K562 (cell line): ENCODE measurements around the gene CMIP. TPM values are rescaled to one million over a fixed set of nuclear protein-coding genes. Genes with fewer than 3 reads are reported as not detected.

Source experiments
- ATAC-seq: fragments of 200-7000 bp; cut with Tn5 transposase; 3 replicates; pipeline ENCODE4 v1.9.1; 2020; ENCODE audit warnings: moderate library complexity
- BruUV-seq: library from RNA; stranded (reverse); fragments of 400-500 nt; replicated peaks from 2 replicates; lab custom pipeline; 2021; lab: Mats Ljungman, UMichigan
- CTCF ChIA-PET: fragments of 300-600 bp; formaldehyde crosslinking; extraction: SDS; loops from one replicate; lab custom pipeline; 2021; ENCODE audit warnings: low intra/inter-chr PET ratio; lab: Yijun Ruan, JAX
- POLR2A ChIA-PET: fragments of 300-600, 350-650 bp; sonication (Branson Sonifier 250); formaldehyde crosslinking; extraction: SDS; loops from one replicate; lab custom pipeline; 2021; ENCODE audit warnings: antibody characterized with exemption, inconsistent platforms; lab: Yijun Ruan, JAX
- DNase-seq, 4 experiments: peaks; one replicate each; pipeline versions ENCODE4 v3.0.0 to v3.0.0-alpha.2; 2011 to 2018; ENCODE audit warnings: low spot score in 3 of 4, mixed read lengths in 3 of 4; ENCODE audit errors: extremely low read depth in 1 of 4
- FAIRE-seq: peaks from 2 replicates; lab custom pipeline; 2011; peaks lifted over from hg19 to GRCh38; lab: Jason Lieb, UNC
- H2AFZ ChIP-seq: 2 replicates; pipeline ENCODE4 v1.6.0; 2011; ENCODE audit warnings: low read depth, low read length, control low read depth, inconsistent platforms
- H3K27ac ChIP-seq: fragments of 200-600 bp; 3 replicates; pipeline ENCODE4 v1.8.0; 2011; ENCODE audit warnings: low read depth, mild to moderate bottlenecking, control low read depth, inconsistent platforms, low read length, moderate library complexity, mixed read lengths; ENCODE audit errors: extremely low read depth
- H3K27me3 ChIP-seq, 2 experiments: fragments of 300-600 bp in 1 of 2; 2 replicates in 1 of 2; 3 replicates in 1 of 2; pipeline versions ENCODE4 v1.6.0 to v1.8.0; 2011; ENCODE audit warnings: inconsistent platforms in 2 of 2, low read length in 2 of 2, mild to moderate bottlenecking in 1 of 2, mixed read lengths in 1 of 2, moderate library complexity in 1 of 2; ENCODE audit not compliant: control insufficient read depth in 2 of 2, insufficient read depth in 2 of 2
- H3K36me3 ChIP-seq: fragments of 300-600 bp; 3 replicates; pipeline ENCODE4 v1.8.0; 2011; ENCODE audit warnings: mild to moderate bottlenecking, low read length, inconsistent platforms; ENCODE audit not compliant: control insufficient read depth, insufficient read depth
- H3K4me1 ChIP-seq, 2 experiments: fragments of 200-600 bp in 1 of 2; replicated peaks in 1 of 2; 2 replicates in 1 of 2; 3 replicates in 1 of 2; pipeline versions ENCODE4 v1.5.1 to v1.8.0; 2011; ENCODE audit warnings: inconsistent platforms in 2 of 2, low read length in 2 of 2, mild to moderate bottlenecking in 1 of 2, mixed read lengths in 1 of 2, moderate library complexity in 1 of 2; ENCODE audit not compliant: control insufficient read depth in 2 of 2, insufficient read depth in 2 of 2
- H3K4me2 ChIP-seq: 2 replicates; pipeline ENCODE4 v1.6.1; 2011; ENCODE audit warnings: low read length, control low read depth, inconsistent platforms, mixed read lengths; ENCODE audit not compliant: insufficient read depth
- H3K4me3 ChIP-seq: fragments of 200-600 bp; sonication (generic), shearing (Covaris generic); 2 replicates; pipeline ENCODE4 v1.5.1; 2016; ENCODE audit warnings: control low read depth, inconsistent platforms
- H3K79me2 ChIP-seq: fragments of 200-600 bp; 3 replicates; pipeline ENCODE4 v1.8.0; 2011; ENCODE audit warnings: low read length, inconsistent platforms; ENCODE audit not compliant: control insufficient read depth, insufficient read depth
- H3K9ac ChIP-seq, 2 experiments: 2 replicates each; pipeline versions ENCODE4 v1.6.0 to v1.6.1; 2011; ENCODE audit warnings: low read depth in 2 of 2, low read length in 2 of 2, control low read depth in 1 of 2, inconsistent platforms in 1 of 2, mild to moderate bottlenecking in 1 of 2, mixed read lengths in 1 of 2; ENCODE audit not compliant: insufficient read depth in 1 of 2
- H3K9me1 ChIP-seq: one replicate; pipeline ENCODE4 v1.6.0; 2011; ENCODE audit warnings: inconsistent platforms, mild to moderate bottlenecking, low read length, moderate library complexity; ENCODE audit not compliant: control insufficient read depth, insufficient read depth
- H3K9me3 ChIP-seq: replicated peaks from 2 replicates; pipeline ENCODE4 v1.5.1; 2011; ENCODE audit warnings: low read depth, low read length, inconsistent platforms; ENCODE audit not compliant: control insufficient read depth, insufficient read depth
- H4K20me1 ChIP-seq: replicated peaks from 2 replicates; pipeline ENCODE4 v1.6.1; 2011; ENCODE audit warnings: low read length, inconsistent platforms, mixed read lengths; ENCODE audit not compliant: control insufficient read depth, insufficient read depth
- CBX5 ChIP-seq: IDR thresholded peaks from 2 replicates; pipeline ENCODE4 v1.6.1; 2014; ENCODE audit warnings: low read depth, borderline replicate concordance
- IFI16 ChIP-seq: fragments of 250-450 bp; sonication (Bioruptor Pico); IDR thresholded peaks from 2 replicates; pipeline ENCODE4 v2.1.2; 2022; ENCODE audit warnings: mild to moderate bottlenecking, inconsistent platforms
- NONO ChIP-seq, 2 experiments: fragments of 200-400 bp in 1 of 2; fragments of 450-650 bp in 1 of 2; formaldehyde crosslinking in 1 of 2; IDR thresholded peaks; 2 replicates each; pipeline ENCODE4 v1.6.1; 2017; ENCODE audit warnings: low read depth in 2 of 2, mild to moderate bottlenecking in 2 of 2, moderate library complexity in 2 of 2, low read length in 1 of 2
- SAFB2 ChIP-seq: fragments of 200-400 bp; formaldehyde crosslinking; IDR thresholded peaks from 2 replicates; pipeline ENCODE4 v1.6.1; 2018; ENCODE audit warnings: borderline replicate concordance, low read length, low read depth, moderate library complexity; ENCODE audit not compliant: severe bottlenecking
- YY1 ChIP-seq, 3 experiments: IDR thresholded peaks; 2 replicates each; pipeline ENCODE4 v1.6.1; 2011; ENCODE audit warnings: low read length in 2 of 3, mild to moderate bottlenecking in 2 of 3, moderate library complexity in 2 of 3, borderline replicate concordance in 1 of 3, control low read depth in 1 of 3, low read depth in 1 of 3; ENCODE audit not compliant: insufficient read depth in 3 of 3, insufficient replicate concordance in 2 of 3, control insufficient read depth in 1 of 3, insufficient read length in 1 of 3; ENCODE audit errors: extremely low read depth in 1 of 3
- ZNF695 ChIP-seq: fragments of 450-650 bp; formaldehyde crosslinking; IDR thresholded peaks from 2 replicates; pipeline ENCODE4 v1.4.0; 2020; ENCODE audit warnings: mild to moderate bottlenecking, moderate library complexity
- ZNF830 ChIP-seq: fragments of 250-450 bp; sonication (Bioruptor Pico); IDR thresholded peaks from 2 replicates; pipeline ENCODE4 v1.5.0; 2021; ENCODE audit warnings: mild to moderate bottlenecking
- WGBS: fragments of 100-300 bp; shearing (Covaris generic); methylation state at CpG from one replicate; pipeline ENCODE4 v1.1.6; 2016; ENCODE audit warnings: low coverage, mixed read lengths; ENCODE audit not compliant: insufficient coverage; ENCODE audit errors: missing lambda C conversion rate; 5-methylcytosine and 5-hydroxymethylcytosine counted together
- in situ Hi-C: fragments of 300-500 bp; cut with MboI; formaldehyde crosslinking; loops from 4 replicates; pipeline ENCODE4 v1.15.0; 2018; ENCODE audit warnings: inconsistent platforms, mixed read lengths
- intact Hi-C: fragments of 100-400 bp; cut with micrococcal nuclease; formaldehyde crosslinking; loops from 2 replicates; pipeline ENCODE4 v1.14.2; 2022
- polyA plus RNA-seq, 8 experiments: library from polyadenylated mRNA; depleted of rRNA in 4 of 8; stranded (reverse) in 5 of 8; unstranded in 3 of 8; fragments of >200 nt; fragmentation: Nextera tagmentation in 2 of 8; fragmentation: Illumina TruSeq in 1 of 8; extraction: Ambion mirVana in 2 of 8; extraction: Trizol in 1 of 8; gene quantifications; 2 replicates each; pipeline versions ENCODE4 v1.2.1 to v1.2.3, GENCODE V29; 2011 to 2014; ENCODE audit warnings: inconsistent platforms in 1 of 8, missing spikeins in 1 of 8
- total RNA-seq, 7 experiments: library from RNA; depleted of rRNA in 6 of 7; stranded (reverse); fragments of >200 nt in 6 of 7; fragmentation: Illumina TruSeq in 2 of 7; extraction: Trizol in 2 of 7; gene quantifications; 2 replicates each; pipeline versions ENCODE4 v1.2.1 to v1.2.3, GENCODE V29; 2011 to 2021; ENCODE audit warnings: low replicate concordance in 1 of 7

Gene CMIP
- total and polyA plus RNA-seq, 9 of the 15 experiments (the other 6 are each of a cell fraction or from before 2014, with no cell fraction given) = 0.94 to 82.5 (median 10.3) TPM

DNA sequence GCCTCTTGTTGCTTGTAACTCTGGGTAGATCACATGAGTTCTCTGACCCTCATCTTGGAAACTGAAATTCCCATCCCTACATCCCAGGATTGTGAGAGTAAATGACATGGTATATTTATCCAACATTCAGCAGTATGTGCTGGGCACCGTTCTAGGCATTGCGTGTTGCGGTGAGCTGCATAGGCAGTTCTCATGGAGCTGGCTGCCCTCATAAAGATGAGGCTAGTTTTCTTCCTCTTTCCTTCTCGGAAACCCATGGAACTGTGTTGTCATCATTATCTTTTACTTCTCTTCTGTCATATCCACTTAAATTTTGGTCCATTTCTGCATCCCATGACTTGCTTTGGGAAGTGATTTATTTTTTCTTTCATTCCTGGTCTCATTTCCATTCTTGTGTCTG, 17.2 kb downstream of the CMIP start:
- no peak for FAIRE-seq
- Histone ChIP-seq H3K4me2 (no peak overlapping the region), H3K79me2 (peaks cover 99% of the 10 kb centered on the region), H3K4me1 (peaks cover 28 to 30% of the 10 kb centered on the region in 2 experiments), H3K9me1 (peaks cover 11% of the 10 kb centered on the region), H3K9me3 (no peaks in the 10 kb centered on the region), H3K9ac (no peak overlapping the region), H3K4me3 (no peak overlapping the region), H3K27ac (no peak overlapping the region), H4K20me1 (peaks cover 8% of the 10 kb centered on the region; the same call in 1 of the 2 replicates), H2AFZ (no peak overlapping the region), H3K27me3 (no peaks in the 10 kb centered on the region), H3K36me3 (peaks cover 50% of the 10 kb centered on the region)
- intact Hi-C loops (no loop called here), in situ Hi-C loops (no loop called here)
- CTCF ChIA-PET = no interaction called here
- no peak for ATAC-seq
- no peak for TF ChIP-seq NONO (IDR thresholded peaks at IDR 0.05; ENCODE audit: low read depth in 2 of 2, low read length in 1 of 2)
- no peak for TF ChIP-seq SAFB2
- TF ChIP-seq CBX5 = no peak
- no peak for TF ChIP-seq IFI16 (CRISPR knock-in tag)
- TF ChIP-seq ZNF695 (CRISPR knock-in tag) = no peak
- TF ChIP-seq ZNF830 (CRISPR knock-in tag) = no peak
- no peak for TF ChIP-seq YY1 (IDR thresholded peaks at IDR 0.05; ENCODE audit: borderline replicate concordance in 1 of 3, control insufficient read depth in 1 of 3, extremely low read depth in 1 of 3, insufficient read depth in 3 of 3, insufficient read length in 1 of 3, insufficient replicate concordance in 2 of 3, low read depth in 1 of 3, low read length in 2 of 3)
- 90% methylated on average over 4 of the region's 4 CpGs for WGBS
- DNase-seq = no peak
- no TSS peak for BruUV-seq
- POLR2A ChIA-PET = interaction anchor here (1.1 to 1.6 kb wide), 3 partner anchors 12 to 17 kb away, joined by 3 to 12 read pairs (median 4); no protein-coding TSS in a partner anchor
